C4-2B (cell line): ENCODE results near the gene ZNF644.

Experiments
- CTCF ChIP-seq: fragments of 450-650 bp; conservative IDR thresholded peaks from 2 replicates; pipeline ENCODE4 v1.5.1; 2017; ENCODE audit warnings: mild to moderate bottlenecking
- ZFX ChIP-seq: fragments of 450-650 bp; IDR thresholded peaks from 2 replicates; pipeline ENCODE4 v1.6.1; 2017

- TF ChIP-seq CTCF: no peak
- TF ChIP-seq ZFX: peak; percentile 72
Measured at GRCh38 chr1:91021686-91022517, at the start of gene ZNF644.
